GM20000 (cell line): Measurements from ENCODE around the gene SMARCAD1.

Experiments
- DNase-seq: peaks from one replicate; pipeline ENCODE4 v3.0.0; 2012; ENCODE audit warnings: low spot score
- CTCF ChIP-seq: IDR thresholded peaks from 2 replicates; pipeline ENCODE4 v1.5.1; 2012; ENCODE audit warnings: mild to moderate bottlenecking, control low read depth; ENCODE audit errors: extremely low read depth, missing control alignments

Gene SMARCAD1

GRCh38 chr4:94267037-94267436 is 59.4 kb downstream of the SMARCAD1 start:
- TF ChIP-seq CTCF = no peak
- no peak for DNase-seq

- DNase-seq = no peak
- no peak for TF ChIP-seq CTCF
Observed at GRCh38 chr4:94271248-94271647, 63.6 kb downstream of the SMARCAD1 start.

GRCh38 chr4:94274912-94275311 is 67.2 kb downstream of the SMARCAD1 start:
- no peak for DNase-seq
- no peak for TF ChIP-seq CTCF

- TF ChIP-seq CTCF = no peak
- DNase-seq = no peak
Observed at GRCh38 chr4:94276204-94276603, 68.5 kb downstream of the SMARCAD1 start.

GRCh38 chr4:94277534-94277933 is 69.9 kb downstream of the SMARCAD1 start:
- no peak for DNase-seq
- TF ChIP-seq CTCF = no peak

GRCh38 chr4:94278781-94279180 is 71.1 kb downstream of the SMARCAD1 start:
- no peak for TF ChIP-seq CTCF
- DNase-seq = no peak

- peak; percentile 3 for DNase-seq
- TF ChIP-seq CTCF = no peak
Observed at GRCh38 chr4:94284889-94285288, 77.2 kb downstream of the SMARCAD1 start.
